Umbilical cord (tissue), 2 donors: ENCODE results near the gene HCFC1R1. TPM values are rescaled to one million over a fixed set of nuclear protein-coding genes. Genes with fewer than 3 reads are reported as not detected.

ENCODE experiments used
- DNase-seq: peaks from one replicate; pipeline ENCODE4 v3.0.0-alpha.2; 2015; ENCODE audit warnings: low spot score
- total RNA-seq: library from RNA; depleted of rRNA; stranded (reverse); fragments of >200 nt; gene quantifications from one replicate; pipeline ENCODE4 v1.2.3, GENCODE V29; 2014; ENCODE audit warnings: low replicate concordance; ENCODE audit not compliant: insufficient read depth

HCFC1R1 gene
- total RNA-seq, 1 donor from 2014 or later = 3.1 TPM

DNA sequence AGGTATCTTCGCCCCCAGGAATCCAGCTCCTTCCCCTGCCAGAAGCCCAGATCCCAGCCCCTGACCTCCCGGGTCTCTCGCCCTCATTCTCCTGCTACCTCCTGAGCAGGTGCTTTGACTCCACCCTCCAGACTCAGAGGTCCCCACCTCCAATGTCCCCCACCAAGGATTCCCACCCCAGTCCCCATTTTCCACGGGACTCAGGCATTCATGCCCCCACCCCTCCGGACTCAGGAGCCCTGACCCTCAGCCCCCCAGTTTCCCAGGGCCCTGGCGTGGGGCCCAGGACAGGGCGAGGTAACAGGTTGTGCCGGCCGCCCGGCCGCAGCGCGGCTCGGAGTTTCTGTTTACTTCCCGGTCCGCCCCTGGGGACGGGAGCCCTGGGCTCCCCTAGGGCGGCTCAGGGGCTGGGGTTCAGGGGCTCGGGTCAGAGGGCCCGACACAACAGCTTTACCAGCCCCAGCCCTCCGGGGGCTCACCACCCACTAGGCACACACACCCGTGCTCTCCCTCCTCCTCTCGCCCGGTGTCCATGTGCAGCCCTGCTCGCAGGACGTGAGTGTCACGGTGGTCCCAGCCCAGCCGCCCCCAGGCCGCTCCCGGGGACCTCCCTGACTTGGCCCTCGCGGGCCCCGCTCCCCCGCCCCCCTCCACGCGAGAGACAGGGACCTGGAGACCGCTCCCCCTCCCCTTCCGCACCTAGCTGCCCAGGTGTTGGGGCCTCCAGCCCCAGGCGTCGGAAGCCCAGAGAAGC, 12.4 kb upstream of the HCFC1R1 start:
- no peak for DNase-seq

DNA sequence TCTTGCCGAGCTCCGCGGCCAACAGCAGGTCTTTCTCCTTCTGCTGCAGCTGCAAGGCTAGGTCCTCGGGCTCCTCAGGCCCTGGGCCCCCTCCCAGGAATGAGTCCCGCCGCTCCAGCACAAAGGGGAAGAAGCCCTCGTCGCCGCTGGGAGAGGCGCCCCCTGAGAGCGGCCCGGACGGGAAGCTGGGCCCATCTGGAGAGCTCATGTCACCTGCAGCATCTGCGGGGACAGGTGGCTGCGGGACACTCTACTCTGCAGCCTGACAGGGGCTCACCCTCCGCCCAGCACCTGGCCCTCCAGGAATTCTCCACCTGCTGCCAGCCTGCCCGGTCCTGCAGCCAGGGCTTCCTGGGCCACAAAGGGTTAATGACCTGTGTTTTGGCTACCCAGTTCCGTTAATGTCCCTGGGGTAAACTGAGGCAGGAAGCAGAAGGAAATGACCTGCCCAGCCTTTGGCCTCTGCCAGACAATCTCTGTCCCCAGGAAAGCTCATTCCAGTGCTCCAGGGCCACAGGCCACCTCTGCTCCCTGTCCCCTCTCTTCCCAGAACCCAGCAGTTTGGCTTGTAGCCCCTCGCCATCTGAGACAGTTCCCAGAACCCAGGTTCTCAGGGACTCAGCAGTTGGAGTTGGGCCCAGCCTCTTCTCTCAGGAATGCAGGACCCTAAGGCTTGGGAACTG, 11.7 kb upstream of the HCFC1R1 start:
- DNase-seq = no peak

DNA sequence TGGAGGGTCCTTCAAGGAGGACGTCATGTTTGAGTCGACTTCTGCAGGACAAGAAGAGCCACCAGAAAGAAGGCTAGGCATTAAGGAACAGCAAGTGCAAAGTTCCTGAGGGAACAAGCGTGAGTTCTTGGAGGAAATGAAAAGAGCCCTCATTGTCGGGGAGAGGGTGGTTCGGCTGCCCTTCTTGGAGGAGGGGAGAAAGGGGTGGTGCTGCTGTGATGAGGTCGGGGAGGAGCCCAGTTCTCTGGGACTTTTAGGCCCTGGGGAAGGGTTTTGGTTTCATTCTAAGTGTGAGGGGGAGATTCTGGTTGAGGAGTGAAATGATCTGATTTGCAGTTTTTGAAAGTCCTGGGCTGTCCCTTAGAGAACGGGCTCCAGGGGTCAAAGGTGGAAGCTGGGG, 8.9 kb upstream of the HCFC1R1 start:
- DNase-seq = no peak

DNA sequence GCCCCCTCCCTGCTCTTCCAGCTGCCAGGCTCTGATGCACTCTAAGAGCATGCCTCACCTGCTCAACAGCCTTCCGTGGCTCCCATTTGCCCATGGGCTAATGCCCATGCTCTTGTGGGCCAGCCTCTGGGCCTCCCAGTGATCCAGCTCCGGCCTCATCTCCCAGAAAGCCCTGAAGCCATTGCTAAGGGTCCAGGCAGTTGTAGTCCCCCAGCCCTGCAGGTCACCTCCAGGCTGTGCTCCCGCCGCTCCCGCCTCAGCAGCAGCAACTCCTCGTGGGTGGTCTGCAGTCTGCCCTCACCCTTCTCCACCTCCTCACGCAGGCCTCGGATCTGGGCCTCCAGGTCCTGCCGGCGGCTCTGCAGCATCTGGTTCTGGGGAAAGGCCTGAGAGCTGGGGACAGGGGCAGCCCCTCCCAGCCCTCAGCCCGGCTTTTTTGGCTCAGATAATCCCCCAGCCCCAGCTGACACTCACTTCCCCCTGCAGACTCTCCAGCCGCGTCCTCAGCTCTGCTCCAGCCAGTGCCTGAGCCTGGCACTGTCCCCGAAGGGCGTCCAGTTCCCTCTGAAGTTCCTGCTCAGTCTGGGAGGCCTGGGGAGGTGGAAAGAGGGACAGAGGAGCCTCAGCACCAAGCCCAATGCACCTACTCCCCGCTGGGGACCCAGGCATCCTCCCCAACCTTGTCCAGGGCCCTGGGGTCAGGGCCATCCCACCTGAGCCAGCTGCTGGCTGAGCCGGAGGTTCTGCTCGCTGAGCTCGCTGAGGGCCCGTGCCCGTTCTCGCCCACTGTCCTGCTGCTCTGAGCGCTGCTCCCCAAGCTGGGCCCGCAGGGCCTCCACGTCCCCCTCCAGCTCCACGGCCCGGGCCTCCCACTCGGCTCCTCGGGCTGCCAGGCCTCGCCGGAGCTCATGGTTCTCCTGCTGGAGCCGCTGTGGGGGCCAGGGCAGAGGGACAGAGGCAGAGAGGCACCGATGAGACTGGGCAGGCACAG, 6.8 kb upstream of the HCFC1R1 start:
- DNase-seq = no peak

DNA sequence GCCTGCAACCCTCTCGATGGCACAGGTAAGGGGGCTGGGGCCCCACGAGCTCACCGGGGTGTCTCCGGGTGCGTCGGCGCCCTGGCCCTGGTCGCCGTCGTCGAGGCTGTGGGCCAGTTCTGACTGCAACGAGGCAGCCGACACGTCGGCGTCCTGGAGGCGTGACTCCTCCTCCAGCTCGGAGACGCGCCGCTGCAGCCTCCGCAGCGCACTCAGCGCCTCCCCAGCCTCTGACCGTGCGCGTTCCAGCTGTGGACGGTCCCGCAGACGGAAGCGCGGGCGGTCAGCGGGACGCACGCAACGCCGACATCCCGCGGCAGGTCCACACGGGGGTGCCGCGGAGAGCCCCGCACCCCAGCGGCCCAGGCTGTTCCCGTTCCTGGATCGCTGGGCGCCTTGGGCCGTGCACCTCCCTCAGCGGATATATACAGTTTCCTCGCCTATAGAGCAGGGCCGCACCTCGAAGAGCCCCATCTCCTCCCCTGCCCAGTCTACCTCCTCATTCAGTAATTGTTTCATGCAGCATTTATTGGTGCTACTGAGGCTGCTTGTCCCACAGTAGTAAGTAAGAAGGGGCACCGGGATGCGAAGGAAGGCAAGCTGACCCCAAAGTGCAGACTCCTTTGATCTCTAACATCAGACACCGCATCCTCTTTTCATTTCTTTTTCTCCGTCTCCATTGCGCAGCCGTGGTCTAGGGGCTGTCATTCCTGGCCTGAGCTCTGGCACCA, 5.9 kb upstream of the HCFC1R1 start:
- no peak for DNase-seq

DNA sequence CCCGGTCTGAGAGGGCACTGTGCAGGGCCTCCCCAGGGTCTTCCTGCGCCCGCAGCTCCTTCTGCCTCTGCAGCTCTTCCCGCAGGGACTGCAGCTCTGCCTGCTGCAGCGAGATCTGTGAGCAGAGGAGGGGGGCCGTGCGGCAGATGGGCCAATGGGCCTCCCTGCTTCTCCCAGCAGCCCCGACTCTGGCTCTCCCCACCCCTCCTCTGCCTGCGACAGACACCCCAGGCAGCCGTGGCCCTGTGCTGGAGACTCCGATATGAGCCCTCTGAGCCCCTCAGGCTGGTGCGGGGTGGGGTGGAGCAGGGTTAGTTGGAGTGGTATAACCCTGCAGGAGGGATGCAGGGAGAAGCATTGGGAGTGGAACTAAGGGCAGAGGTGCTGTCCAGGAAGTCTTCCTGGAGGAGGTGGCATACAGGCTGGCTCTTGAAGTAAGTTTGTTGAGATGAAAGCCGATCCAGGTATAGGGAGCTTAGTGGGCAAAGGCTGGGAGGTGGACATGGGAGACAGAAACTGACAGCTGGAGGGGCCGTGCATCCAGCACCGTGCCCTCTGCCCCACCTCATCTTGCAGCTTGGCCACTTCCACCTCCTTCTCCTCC, 5.1 kb upstream of the HCFC1R1 start:
- no peak for DNase-seq

DNA sequence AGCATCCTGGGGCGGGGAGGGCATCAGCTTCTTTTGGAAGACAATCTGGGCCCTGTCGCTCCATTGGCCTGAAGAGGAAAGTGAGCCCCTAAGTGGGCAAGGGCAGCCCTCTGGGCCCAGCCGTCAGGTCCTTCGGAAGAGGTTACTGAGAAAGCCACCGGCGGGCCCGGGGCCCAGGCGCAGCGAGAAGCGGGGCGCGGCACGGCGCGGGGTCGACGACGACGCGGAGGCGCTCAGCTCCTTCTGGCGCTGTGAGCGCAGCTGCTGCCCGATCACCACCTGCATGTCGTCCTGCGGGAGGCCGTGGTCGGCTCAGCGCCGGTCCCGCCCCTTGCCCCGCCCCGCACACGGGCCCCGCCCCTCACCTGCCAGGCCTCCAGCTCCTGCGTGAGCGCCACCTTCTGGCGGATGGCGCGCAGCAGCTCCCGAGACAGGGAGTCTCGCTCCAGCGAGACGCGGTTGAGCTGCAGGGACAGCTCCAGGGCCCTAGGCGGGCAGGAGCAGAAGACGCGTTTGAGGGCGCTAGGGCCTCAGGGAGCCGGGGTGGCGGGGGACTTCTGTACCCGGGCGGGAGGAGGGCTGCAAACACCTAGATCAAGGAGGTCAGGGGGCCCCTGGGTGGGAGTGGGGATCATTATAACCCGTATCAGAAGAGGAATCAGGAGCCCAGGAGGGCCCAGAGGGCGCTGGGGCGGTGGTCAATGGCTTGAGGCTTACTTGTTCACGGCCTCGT, 4.4 kb upstream of the HCFC1R1 start:
- DNase-seq = peak; percentile 68

DNA sequence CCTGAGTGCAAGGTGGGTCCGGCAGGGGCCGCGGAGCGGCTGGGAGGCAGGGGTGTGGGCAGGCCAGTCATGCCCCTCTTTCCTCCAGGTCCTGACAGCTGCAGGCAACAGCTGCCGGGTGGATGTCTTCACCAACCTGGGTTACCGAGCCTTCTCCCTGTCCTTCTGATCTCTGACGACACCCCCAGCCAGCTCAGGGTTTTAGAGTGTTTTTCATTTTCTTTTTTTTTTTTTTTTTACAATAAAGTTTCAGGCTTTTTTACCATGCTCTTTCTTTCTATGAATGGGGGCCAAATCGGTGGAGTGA, 3.7 kb upstream of the HCFC1R1 start:
- no peak for DNase-seq

DNA sequence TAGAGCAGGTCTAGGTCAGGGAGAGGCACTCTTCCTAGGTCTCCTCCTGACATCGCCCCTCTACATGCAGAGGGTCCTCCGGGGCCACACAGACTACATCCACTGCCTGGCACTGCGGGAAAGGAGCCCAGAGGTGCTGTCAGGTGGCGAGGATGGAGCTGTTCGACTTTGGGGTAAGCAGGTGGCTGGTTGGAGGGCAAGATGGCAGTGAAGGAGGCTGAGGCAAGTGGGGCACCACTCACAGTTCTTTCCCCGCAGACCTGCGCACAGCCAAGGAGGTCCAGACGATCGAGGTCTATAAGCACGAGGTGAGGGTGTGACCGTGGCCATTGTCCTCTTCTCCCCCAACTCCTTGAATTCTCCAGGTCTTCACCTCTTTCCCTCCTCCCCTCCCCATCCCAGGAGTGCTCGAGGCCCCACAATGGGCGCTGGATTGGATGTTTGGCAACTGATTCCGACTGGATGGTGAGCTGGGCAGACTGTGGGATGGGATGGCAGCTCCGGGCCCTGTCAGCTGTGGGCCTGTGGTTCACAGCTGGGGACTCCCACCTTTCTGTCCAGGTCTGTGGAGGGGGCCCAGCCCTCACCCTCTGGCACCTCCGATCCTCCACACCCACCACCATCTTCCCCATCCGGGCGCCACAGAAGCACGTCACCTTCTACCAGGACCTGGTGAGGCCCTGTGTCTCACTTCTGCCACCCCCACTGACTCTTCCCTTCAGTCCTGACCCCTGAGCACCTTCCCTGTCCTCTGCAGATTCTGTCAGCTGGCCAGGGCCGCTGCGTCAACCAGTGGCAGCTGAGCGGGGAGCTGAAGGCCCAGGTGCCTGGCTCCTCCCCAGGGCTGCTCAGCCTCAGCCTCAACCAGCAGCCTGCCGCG, 3.1 kb upstream of the HCFC1R1 start:
- DNase-seq = no peak

DNA sequence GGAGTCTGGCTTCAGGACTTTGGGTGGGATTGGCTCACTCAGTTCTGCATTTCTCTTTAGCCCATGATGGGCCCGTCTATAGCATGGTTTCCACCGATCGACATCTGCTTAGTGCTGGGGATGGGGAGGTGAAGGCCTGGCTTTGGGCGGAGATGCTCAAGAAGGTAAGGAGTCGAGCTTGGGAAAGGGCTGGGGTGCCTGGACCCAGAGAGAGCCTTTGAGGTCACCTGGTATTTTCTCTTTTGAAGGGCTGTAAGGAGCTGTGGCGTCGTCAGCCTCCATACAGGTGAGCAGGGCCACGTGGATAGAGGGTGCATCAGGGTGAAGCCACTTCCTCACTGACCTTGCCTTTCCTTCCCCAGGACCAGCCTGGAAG, 2.2 kb upstream of the HCFC1R1 start:
- no peak for DNase-seq

DNA sequence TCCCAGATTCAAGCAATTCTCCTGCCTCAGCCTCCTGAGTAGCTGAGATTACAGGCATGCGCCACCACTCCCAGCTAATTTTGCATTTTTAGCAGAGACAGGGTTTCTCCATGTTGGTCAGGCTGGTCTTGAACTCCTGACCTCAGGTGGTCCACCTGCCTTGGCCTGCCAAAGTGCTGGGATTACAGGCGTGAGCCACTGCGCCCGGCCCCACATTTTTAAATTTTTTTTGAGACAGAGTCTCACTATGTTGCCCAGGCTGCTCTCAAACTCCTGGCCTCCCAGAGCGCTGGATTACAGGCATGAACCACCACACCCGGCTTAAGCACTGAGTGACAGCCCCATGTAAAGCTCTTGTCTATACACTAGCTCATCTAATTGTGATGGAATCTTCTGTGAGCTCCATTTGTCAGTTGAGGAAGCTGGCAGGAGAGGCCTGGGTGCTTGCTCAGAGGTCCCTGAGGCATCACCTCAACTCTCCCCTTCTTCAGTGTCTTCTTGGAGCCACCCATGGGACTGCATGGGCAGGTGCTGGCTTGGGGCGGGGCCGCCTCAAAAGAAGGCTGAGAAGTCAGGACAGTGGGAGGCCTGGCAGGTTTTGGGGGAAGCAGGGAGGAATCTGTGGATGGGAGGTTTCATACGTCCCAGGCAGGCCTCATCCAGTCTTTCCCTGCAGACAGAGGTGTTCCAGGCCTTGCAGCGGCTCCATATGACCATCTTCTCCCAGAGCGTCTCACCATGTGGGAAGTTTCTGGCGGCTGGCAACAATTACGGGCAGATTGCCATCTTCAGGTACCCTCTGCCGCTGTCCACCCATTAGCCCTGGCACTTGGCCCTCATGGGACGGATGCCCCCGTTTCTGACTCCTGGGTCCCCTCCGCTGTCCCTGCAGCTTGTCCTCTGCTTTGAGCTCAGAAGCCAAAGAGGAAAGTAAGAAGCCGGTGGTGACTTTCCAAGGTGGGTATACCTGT, 1.6 kb upstream of the HCFC1R1 start:
- no peak for DNase-seq

DNA sequence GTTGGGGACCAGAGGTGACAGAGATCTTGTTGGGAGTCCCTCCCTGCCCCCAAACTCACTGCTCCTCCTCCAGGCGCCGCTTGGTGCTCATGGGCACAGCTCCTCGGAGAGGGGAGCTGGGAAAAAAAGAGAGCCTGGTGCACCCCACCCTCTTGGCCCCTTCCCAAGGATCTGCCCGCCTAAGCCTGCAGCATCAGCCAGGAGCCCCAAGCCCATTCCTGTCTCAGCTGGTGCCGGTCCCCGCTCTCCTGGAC, 400 bp downstream of the HCFC1R1 start:
- DNase-seq = peak; percentile 85

DNA sequence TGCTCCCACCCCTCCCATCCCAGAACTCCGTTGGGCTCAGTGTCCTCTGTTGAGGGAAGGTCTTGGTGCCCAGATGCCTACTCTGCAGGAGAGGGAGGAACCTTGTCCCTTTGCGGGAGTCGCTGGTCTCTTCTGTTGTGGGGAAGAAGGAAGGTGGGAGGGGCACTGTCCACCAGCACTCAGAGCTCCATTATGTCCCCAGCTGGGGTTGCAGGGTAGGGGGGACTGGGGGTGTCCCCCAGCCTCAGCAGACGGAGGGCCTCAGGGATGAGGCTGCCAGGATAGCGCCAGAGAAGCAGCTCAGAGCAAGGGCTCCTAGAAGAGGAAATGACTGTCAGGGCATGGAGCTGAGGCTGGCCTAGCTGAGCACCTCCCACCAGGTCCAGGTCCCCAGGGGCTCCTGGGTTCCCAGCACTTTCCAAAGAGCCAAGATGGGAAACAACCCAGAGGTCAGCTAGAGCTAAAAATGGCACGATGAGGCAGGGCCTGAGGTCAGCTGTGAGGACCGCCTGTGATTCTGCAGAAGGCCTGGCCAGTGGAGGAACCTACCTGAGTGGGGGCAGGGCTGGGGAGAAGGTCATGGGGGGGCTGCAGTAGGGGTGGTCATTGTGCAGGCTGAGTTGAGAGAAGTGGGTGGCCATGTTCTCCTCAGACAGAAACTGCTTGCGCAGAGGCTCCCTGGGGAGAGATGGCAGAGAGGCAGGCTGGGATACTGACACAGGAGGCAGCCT, 893 bp downstream of the HCFC1R1 start:
- DNase-seq = peak; percentile 36

DNA sequence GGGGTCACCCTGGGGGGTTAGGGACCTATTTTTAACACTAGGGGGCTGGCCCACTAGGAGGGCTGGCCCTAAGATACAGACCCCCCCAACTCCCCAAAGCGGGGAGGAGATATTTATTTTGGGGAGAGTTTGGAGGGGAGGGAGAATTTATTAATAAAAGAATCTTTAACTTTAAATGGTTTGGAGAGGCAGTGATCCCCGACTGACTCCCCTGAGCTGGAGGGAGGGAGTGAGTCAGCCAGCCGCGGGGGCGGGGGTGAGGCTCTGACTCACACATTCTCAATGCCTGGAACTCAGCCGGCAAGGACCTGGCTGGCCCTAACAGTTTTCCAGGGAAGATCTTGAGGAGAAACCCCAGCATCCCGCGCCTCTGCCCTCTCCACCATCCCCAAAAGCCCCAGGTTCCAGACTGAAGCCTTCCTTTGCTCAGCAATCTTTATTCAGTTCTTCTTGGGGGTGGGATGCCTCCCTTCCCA, 1.5 kb downstream of the HCFC1R1 start:
- peak; percentile 98 for DNase-seq

DNA sequence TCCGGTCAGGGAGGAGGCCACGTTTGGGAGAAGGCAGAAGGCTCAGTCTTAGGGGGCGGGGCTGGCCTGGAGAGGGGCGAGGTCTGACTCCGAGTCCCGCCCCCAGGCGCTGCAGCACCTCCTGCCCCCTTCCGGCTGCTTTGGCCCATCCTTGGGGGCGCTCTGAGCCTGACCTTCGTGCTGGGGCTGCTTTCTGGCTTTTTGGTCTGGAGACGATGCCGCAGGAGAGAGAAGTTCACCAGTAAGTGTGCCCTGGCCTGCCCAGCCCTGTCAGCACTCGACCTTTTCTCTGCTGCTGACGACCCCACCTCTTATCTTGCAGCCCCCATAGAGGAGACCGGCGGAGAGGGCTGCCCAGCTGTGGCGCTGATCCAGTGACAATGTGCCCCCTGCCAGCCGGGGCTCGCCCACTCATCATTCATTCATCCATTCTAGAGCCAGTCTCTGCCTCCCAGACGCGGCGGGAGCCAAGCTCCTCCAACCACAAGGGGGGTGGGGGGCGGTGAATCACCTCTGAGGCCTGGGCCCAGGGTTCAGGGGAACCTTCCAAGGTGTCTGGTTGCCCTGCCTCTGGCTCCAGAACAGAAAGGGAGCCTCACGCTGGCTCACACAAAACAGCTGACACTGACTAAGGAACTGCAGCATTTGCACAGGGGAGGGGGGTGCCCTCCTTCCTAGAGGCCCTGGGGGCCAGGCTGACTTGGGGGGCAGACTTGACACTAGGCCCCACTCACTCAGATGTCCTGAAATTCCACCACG, 2.1 kb downstream of the HCFC1R1 start:
- peak; percentile 90 for DNase-seq

DNA sequence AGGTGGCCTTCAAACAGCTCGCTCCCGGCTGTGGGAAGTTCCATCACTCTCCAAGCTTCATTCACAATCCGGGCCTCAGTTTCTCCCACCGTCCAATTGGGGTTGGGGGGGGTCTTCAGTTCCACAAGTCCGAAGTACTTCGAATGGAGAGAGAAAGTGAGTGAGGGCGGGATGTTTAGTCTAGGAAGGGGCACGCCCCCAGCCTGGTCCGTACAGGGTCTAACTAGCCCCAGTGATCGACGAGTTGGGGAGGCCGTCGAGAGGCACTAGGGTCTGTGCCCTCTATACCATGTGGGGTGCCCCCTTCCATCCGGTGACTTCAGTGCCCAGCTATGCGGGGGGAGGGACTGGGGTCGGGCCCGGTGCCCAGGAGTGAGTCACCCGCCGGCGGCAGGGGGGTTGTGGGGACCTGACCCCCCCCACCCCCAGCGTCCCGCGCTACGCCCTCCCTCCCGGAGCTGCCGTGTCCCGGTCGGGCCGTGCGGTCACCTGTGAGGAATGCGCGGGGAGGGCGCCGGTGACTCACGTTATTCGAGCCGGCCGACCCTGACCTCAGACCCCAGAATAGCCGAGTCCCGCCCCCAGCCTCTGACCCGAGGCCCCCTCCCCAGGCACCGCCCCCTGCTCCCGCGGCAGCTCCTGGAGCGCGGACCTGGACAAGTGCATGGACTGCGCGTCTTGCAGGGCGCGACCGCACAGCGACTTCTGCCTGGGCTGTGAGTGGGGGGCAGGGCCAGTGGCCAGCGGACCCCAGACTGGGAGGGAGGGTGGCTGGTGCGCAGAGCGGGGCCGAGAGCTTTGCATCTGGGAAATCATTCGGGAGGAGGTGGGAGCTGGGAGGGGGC, 2.9 kb downstream of the HCFC1R1 start:
- peak; percentile 77 for DNase-seq
